Epithelial cell of proximal tubule (primary cell): ENCODE measurements around the gene TESPA1. TPM values are rescaled to one million over a fixed set of nuclear protein-coding genes. Genes with fewer than 3 reads are reported as not detected.

Experiments used
- DNase-seq: peaks from one replicate; pipeline ENCODE4 v3.0.0-alpha.2; 2011; ENCODE audit warnings: low read depth
- H3K4me3 ChIP-seq: 2 replicates; pipeline ENCODE4 v1.5.1; 2011; ENCODE audit warnings: low read depth, mild to moderate bottlenecking, low read length
- CTCF ChIP-seq: conservative IDR thresholded peaks from 2 replicates; pipeline ENCODE4 v1.5.1; 2012; ENCODE audit warnings: low read depth, mild to moderate bottlenecking, low read length
- total RNA-seq: library from RNA; depleted of rRNA; stranded (reverse); fragments of >200 nt; gene quantifications from 2 replicates; pipeline ENCODE4 v1.2.3, GENCODE V29; 2015

TESPA1 gene
- total RNA-seq, 1 donor from 2014 or later, result not detected

GRCh38 chr12:54937376-54937775 lies 47.2 kb downstream of the TESPA1 start:
- DNase-seq, result no peak
- no peak overlapping the region for H3K4me3 ChIP-seq
- no peak for TF ChIP-seq CTCF

DNA sequence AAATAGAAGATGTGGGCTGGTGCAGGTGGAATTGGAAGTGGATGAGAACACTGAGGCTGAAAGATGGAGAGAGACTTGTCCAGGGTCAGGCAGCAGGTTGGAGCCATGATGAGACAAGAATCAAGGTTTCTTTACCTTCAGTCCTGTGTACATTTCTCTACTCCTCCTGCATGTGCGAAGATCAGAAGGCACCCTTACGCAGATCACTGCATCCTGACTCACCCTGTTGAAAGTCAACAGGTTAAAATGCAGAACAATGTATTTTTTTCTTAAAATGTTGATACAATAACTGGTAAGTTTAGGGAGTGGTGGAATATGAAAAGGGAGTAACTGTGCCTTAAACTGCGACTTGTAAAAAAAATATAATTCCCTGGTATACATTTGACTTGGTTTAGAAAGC lies 47.8 kb downstream of the TESPA1 start:
- no peak for DNase-seq
- no peak overlapping the region for H3K4me3 ChIP-seq
- TF ChIP-seq CTCF, result no peak

DNA sequence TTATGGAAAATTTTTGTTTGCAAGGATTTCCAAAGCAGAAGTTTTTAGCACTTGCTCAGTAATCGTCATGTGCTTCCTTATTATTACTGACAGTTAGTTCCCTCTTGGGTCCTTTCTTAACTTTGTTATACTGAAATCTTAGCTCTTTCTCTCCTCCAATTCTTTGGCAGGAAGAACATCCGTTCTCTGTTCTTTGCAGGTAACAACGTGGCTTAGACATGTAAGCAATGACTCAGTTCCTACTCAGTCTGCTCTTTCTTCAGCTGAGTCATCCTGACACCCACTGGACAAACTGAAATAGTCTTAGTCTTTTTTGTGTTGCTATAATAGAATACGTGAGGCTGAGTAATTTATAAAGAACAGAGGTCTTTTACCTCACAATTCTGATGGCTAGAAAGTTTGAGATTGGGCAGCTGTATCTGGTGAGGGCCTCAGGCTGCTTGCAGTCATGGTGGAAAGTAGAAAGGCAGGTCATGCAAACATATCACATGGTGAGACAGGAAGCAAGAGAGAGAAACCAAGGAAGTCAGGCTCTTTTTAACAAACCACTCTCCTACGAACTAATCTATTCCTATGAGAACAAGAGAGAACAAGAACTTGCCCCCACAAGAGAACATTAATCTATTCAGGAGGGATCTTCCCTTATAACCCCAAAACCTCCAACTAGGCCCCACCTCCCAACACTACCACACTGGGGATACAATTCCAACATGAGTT lies 49.2 kb downstream of the TESPA1 start:
- peak; percentile 78 for DNase-seq
- no peak overlapping the region for H3K4me3 ChIP-seq
- peak; percentile 20 for TF ChIP-seq CTCF

DNA sequence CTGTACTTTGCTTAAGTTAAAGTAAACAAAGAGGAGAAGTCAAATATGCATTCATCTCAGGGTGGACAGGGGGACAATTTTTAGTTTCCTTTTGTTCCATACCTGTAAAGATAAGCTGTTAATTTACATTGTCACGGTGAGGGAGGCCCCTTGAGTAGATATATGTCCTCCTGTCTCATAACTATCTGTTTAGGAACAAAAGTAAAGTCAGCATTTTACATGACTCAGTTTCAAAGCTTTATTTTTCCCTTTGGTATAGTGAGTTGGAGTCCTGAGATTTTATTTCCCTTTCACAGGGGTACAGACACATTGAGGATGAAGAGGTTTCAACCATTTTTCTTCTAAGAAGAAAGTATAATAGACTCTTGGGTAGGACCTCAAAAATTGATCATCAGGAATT lies 50.1 kb downstream of the TESPA1 start:
- no peak overlapping the region for H3K4me3 ChIP-seq
- DNase-seq, result no peak
- TF ChIP-seq CTCF, result no peak

DNA sequence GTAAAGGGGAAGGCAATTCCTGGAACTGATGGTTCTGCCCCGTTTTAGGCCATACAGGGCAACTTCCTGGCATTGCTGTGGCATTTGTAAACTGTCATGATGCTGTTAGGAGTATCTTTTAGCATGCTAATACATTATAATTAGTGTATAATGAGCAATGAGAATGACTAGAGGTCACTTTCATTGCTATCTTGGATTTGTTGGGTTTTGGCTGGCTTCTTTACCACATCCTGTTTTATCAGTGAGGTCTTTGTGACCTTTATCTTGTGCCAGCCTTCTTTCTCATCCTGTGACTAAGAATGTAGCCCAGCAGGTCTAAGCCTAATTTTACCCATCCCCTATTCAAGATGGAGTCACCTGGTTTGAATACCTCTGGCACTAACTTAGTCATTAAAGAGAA lies 51.2 kb downstream of the TESPA1 start:
- no peak for TF ChIP-seq CTCF
- no peak overlapping the region for H3K4me3 ChIP-seq
- no peak for DNase-seq

- no peak for TF ChIP-seq CTCF
- DNase-seq, result no peak
- no peak overlapping the region for H3K4me3 ChIP-seq
These were observed 51.9 kb downstream of the TESPA1 start for GRCh38 chr12:54932691-54933090.

GRCh38 chr12:54932038-54932437 lies 52.5 kb downstream of the TESPA1 start:
- DNase-seq, result no peak
- H3K4me3 ChIP-seq, result no peak overlapping the region
- TF ChIP-seq CTCF, result no peak
